ES-I3 (cell line): ENCODE measurements around the gene STK11IP.

Source experiments
- H3K36me3 ChIP-seq: 2 replicates; pipeline ENCODE4 v1.6.1; 2013; ENCODE audit warnings: mild to moderate bottlenecking, low read length, control low read depth, moderate library complexity; ENCODE audit not compliant: insufficient read depth
- H3K4me1 ChIP-seq: 2 replicates; pipeline ENCODE4 v1.6.1; 2013; ENCODE audit warnings: mild to moderate bottlenecking, control low read depth, low read length; ENCODE audit not compliant: insufficient read depth
- H3K9ac ChIP-seq: 2 replicates; pipeline ENCODE4 v1.6.1; 2013; ENCODE audit warnings: low read depth, mild to moderate bottlenecking, low read length, moderate library complexity
- H3K9me3 ChIP-seq: 2 replicates; pipeline ENCODE4 v1.6.1; 2013; ENCODE audit warnings: mild to moderate bottlenecking, low read length, moderate library complexity; ENCODE audit not compliant: control insufficient read depth, insufficient read depth

The STK11IP gene

GRCh38 chr2:219612577-219613286, 15.1 kb downstream of the STK11IP start:
- no peaks in the 10 kb centered on the region; the same call in 1 of the 2 replicates for H3K36me3 ChIP-seq
- no peak overlapping the region for H3K9ac ChIP-seq
- no peaks in the 10 kb centered on the region for H3K9me3 ChIP-seq
- no peaks in the 10 kb centered on the region; the same call in 1 of the 2 replicates for H3K4me1 ChIP-seq

GRCh38 chr2:219613461-219614070, 15.9 kb downstream of the STK11IP start:
- H3K4me1 ChIP-seq, result no peaks in the 10 kb centered on the region; the same call in 1 of the 2 replicates
- H3K36me3 ChIP-seq, result no peaks in the 10 kb centered on the region; the same call in 1 of the 2 replicates
- H3K9me3 ChIP-seq, result no peaks in the 10 kb centered on the region
- no peak overlapping the region for H3K9ac ChIP-seq

GRCh38 chr2:219614076-219614860, 16.6 kb downstream of the STK11IP start:
- Histone ChIP-seq H3K9ac (no peak overlapping the region), H3K9me3 (no peaks in the 10 kb centered on the region), H3K4me1 (no peaks in the 10 kb centered on the region), H3K36me3 (no peaks in the 10 kb centered on the region; the same call in 1 of the 2 replicates)

- Histone ChIP-seq H3K4me1 (no peaks in the 10 kb centered on the region), H3K9ac (no peak overlapping the region), H3K36me3 (no peaks in the 10 kb centered on the region; the same call in 1 of the 2 replicates), H3K9me3 (no peaks in the 10 kb centered on the region)
Measured at GRCh38 chr2:219615036-219615435, 17.4 kb downstream of the STK11IP start.

GRCh38 chr2:219615894-219616293, 18.2 kb downstream of the STK11IP start:
- Histone ChIP-seq H3K4me1 (no peaks in the 10 kb centered on the region), H3K36me3 (no peaks in the 10 kb centered on the region), H3K9me3 (no peaks in the 10 kb centered on the region), H3K9ac (no peak overlapping the region)

GRCh38 chr2:219616550-219616949, 18.9 kb downstream of the STK11IP start:
- Histone ChIP-seq H3K36me3 (no peaks in the 10 kb centered on the region), H3K9ac (no peak overlapping the region), H3K4me1 (no peaks in the 10 kb centered on the region), H3K9me3 (no peaks in the 10 kb centered on the region)

GRCh38 chr2:219618733-219619122, 21.1 kb downstream of the STK11IP start:
- Histone ChIP-seq H3K36me3 (no peaks in the 10 kb centered on the region), H3K4me1 (no peaks in the 10 kb centered on the region), H3K9ac (no peak overlapping the region), H3K9me3 (no peaks in the 10 kb centered on the region)

GRCh38 chr2:219619235-219619634, 21.6 kb downstream of the STK11IP start:
- no peak overlapping the region for H3K9ac ChIP-seq
- H3K4me1 ChIP-seq, result no peaks in the 10 kb centered on the region
- no peaks in the 10 kb centered on the region for H3K9me3 ChIP-seq
- H3K36me3 ChIP-seq, result no peaks in the 10 kb centered on the region

- no peaks in the 10 kb centered on the region for H3K9me3 ChIP-seq
- no peak overlapping the region for H3K9ac ChIP-seq
- no peaks in the 10 kb centered on the region for H3K36me3 ChIP-seq
- no peaks in the 10 kb centered on the region for H3K4me1 ChIP-seq
Measured at GRCh38 chr2:219620546-219620945, 22.9 kb downstream of the STK11IP start.

- Histone ChIP-seq H3K9me3 (no peaks in the 10 kb centered on the region), H3K36me3 (no peaks in the 10 kb centered on the region), H3K4me1 (peaks cover 4% of the 10 kb centered on the region; the same call in 1 of the 2 replicates), H3K9ac (no peak overlapping the region)
Measured at GRCh38 chr2:219621935-219622334, 24.3 kb downstream of the STK11IP start.

- Histone ChIP-seq H3K9me3 (no peaks in the 10 kb centered on the region), H3K36me3 (no peaks in the 10 kb centered on the region), H3K4me1 (peaks cover 5% of the 10 kb centered on the region; the same call in 1 of the 2 replicates), H3K9ac (no peak overlapping the region)
Measured at GRCh38 chr2:219622472-219622871, 24.8 kb downstream of the STK11IP start.

GRCh38 chr2:219624565-219624964, 26.9 kb downstream of the STK11IP start:
- H3K36me3 ChIP-seq, result no peaks in the 10 kb centered on the region
- no peak overlapping the region for H3K9ac ChIP-seq
- peaks cover 9% of the 10 kb centered on the region; the same call in 1 of the 2 replicates for H3K4me1 ChIP-seq
- no peaks in the 10 kb centered on the region for H3K9me3 ChIP-seq

GRCh38 chr2:219625179-219625578, 27.5 kb downstream of the STK11IP start:
- H3K4me1 ChIP-seq, result peaks cover 9% of the 10 kb centered on the region; the same call in 1 of the 2 replicates

GRCh38 chr2:219626540-219626939, 28.9 kb downstream of the STK11IP start:
- Histone ChIP-seq H3K36me3 (no peaks in the 10 kb centered on the region), H3K9ac (no peak overlapping the region), H3K4me1 (peaks cover 9% of the 10 kb centered on the region; the same call in 1 of the 2 replicates), H3K9me3 (no peaks in the 10 kb centered on the region)

More at GRCh38 chr2:219625179-219625578, 27.5 kb downstream of the STK11IP start:
- Histone ChIP-seq H3K9ac (no peak overlapping the region), H3K9me3 (no peaks in the 10 kb centered on the region), H3K36me3 (no peaks in the 10 kb centered on the region)
